Body of pancreas (tissue), 4 donors: Measurements from ENCODE around the gene HEBP1. TPM values are rescaled to one million over a fixed set of nuclear protein-coding genes. Genes with fewer than 3 reads are reported as not detected.

Experiments
- ATAC-seq: fragments of 150-250 bp; one replicate; pipeline ENCODE4 v1.9.1; 2016
- DNase-seq, 4 donors: peaks; one replicate each; pipeline ENCODE4 v3.0.0-alpha.2; 2019
- H3K27ac ChIP-seq, 4 donors: fragments of 200-600 bp; sonication (generic); 1 replicate in 3 of 4; 2 replicates in 1 of 4; pipeline versions ENCODE4 v1.5.1 to v1.6.1; 2016 to 2019; ENCODE audit warnings: mild to moderate bottlenecking in 1 of 4, mixed read lengths in 1 of 4, moderate library complexity in 1 of 4
- H3K27me3 ChIP-seq, 2 donors: fragments of 200-600 bp; sonication (generic); one replicate each; pipeline ENCODE4 v1.6.0; 2016; ENCODE audit warnings: mild to moderate bottlenecking in 1 of 2
- H3K36me3 ChIP-seq, 2 donors: fragments of 200-600 bp; sonication (generic); replicated peaks in 1 of 2; 2 replicates each; pipeline ENCODE4 v1.5.1; 2016; ENCODE audit warnings: low read depth in 2 of 2; ENCODE audit not compliant: insufficient read depth in 1 of 2
- H3K4me1 ChIP-seq: fragments of 200-600 bp; sonication (generic); one replicate; pipeline ENCODE4 v1.6.0; 2016
- H3K4me3 ChIP-seq, 2 donors: fragments of 200-600 bp; sonication (generic); 1 replicate in 1 of 2; 2 replicates in 1 of 2; pipeline ENCODE4 v1.5.1; 2016 to 2019
- H3K9me3 ChIP-seq, 3 donors: fragments of 200-600 bp; sonication (generic); 1 replicate in 2 of 3; 2 replicates in 1 of 3; pipeline ENCODE4 v1.5.1; 2016
- CTCF ChIP-seq, 7 experiments: fragments of 450-650 bp in 4 of 7; fragments of 200-600 bp in 3 of 7; sonication (generic) in 3 of 7; IDR thresholded peaks; one replicate each; pipeline ENCODE4 v1.5.1; 2016 to 2019; ENCODE audit warnings: antibody characterized with exemption in 7 of 7
- POLR2A ChIP-seq, 3 donors: fragments of 450-650 bp; IDR thresholded peaks; one replicate each; pipeline ENCODE4 v1.6.1; 2016; ENCODE audit warnings: antibody characterized with exemption in 3 of 3, mild to moderate bottlenecking in 2 of 3
- WGBS, 2 donors: methylation state at CpG; one replicate each; pipeline ENCODE4 v1.1.5; 2017; 5-methylcytosine and 5-hydroxymethylcytosine counted together
- intact Hi-C: fragments of 100-400 bp; cut with DNase I; formaldehyde crosslinking; loops from one replicate; pipeline ENCODE4 v1.15.1; 2023
- total RNA-seq, 2 donors: library from RNA; depleted of rRNA; stranded (reverse); fragments of >200 nt; gene quantifications; one replicate each; pipeline ENCODE4 v1.1.0, GENCODE V29; 2016

Gene HEBP1
- total RNA-seq, 2 donors from 2014 or later: 19.4 to 28.8 TPM

- 60 to 66% methylated on average over 1 of the region's 1 CpG for WGBS, 2 donors
- no peaks in the 10 kb centered on the region for H3K27me3 ChIP-seq
- H3K27ac ChIP-seq: no peak overlapping the region
- DNase-seq (no peak), ATAC-seq (no peak)
- H3K9me3 ChIP-seq: no peaks in the 10 kb centered on the region
- H3K36me3 ChIP-seq: no peaks in the 10 kb centered on the region
- H3K4me1 ChIP-seq: no peaks in the 10 kb centered on the region
- TF ChIP-seq POLR2A (IDR thresholded peaks at IDR 0.05): no peak
- no peak for TF ChIP-seq CTCF (IDR thresholded peaks at IDR 0.05)
- intact Hi-C loops: loop anchor here (10.0 kb wide), 1 partner anchor 179 kb away; no protein-coding TSS in a partner anchor
- H3K4me3 ChIP-seq: no peak overlapping the region
Observed at GRCh38 chr12:13026286-13026685, 26.2 kb upstream of the HEBP1 start.

GRCh38 chr12:13024531-13024916 lies 24.5 kb upstream of the HEBP1 start:
- DNase-seq (no peak), ATAC-seq (no peak)
- intact Hi-C loops: loop anchor here (10.0 kb wide), 1 partner anchor 180 kb away; no protein-coding TSS in a partner anchor
- no peak for TF ChIP-seq POLR2A (IDR thresholded peaks at IDR 0.05)
- TF ChIP-seq CTCF (IDR thresholded peaks at IDR 0.05): peak in 1 of 7 experiments; percentile 0
- Histone ChIP-seq H3K4me3 (no peak overlapping the region), H3K9me3 (no peaks in the 10 kb centered on the region), H3K4me1 (no peaks in the 10 kb centered on the region), H3K27ac (no peak overlapping the region), H3K27me3 (no peaks in the 10 kb centered on the region), H3K36me3 (no peaks in the 10 kb centered on the region)
- WGBS, 2 donors: 49 to 68% methylated on average over 5 of the region's 5 CpGs

GRCh38 chr12:13023811-13024530 lies 23.9 kb upstream of the HEBP1 start:
- no peak overlapping the region for H3K27ac ChIP-seq
- no peaks in the 10 kb centered on the region for H3K9me3 ChIP-seq
- WGBS, 2 donors: 64 to 75% methylated on average over 6 of the region's 6 CpGs
- H3K27me3 ChIP-seq: no peaks in the 10 kb centered on the region
- DNase-seq (peak in 3 of 4 donors; percentile 33 to 60 (median 40)), ATAC-seq (peak; percentile 72)
- intact Hi-C loops: loop anchor here (10.0 kb wide), 1 partner anchor 181 kb away; no protein-coding TSS in a partner anchor
- H3K4me1 ChIP-seq: no peaks in the 10 kb centered on the region
- TF ChIP-seq POLR2A (IDR thresholded peaks at IDR 0.05) (no peak), CTCF (IDR thresholded peaks at IDR 0.05) (peak in 5 of 7 experiments; percentile 30 to 55 (median 36))
- H3K36me3 ChIP-seq: no peaks in the 10 kb centered on the region
- no peak overlapping the region for H3K4me3 ChIP-seq

GRCh38 chr12:13022851-13023271 lies 22.8 kb upstream of the HEBP1 start:
- H3K27ac ChIP-seq: no peak overlapping the region
- no peak for TF ChIP-seq POLR2A (IDR thresholded peaks at IDR 0.05)
- no peak for TF ChIP-seq CTCF (IDR thresholded peaks at IDR 0.05)
- no peak for DNase-seq
- intact Hi-C loops: loop anchor here (10.0 kb wide), 1 partner anchor 182 kb away; no protein-coding TSS in a partner anchor
- no peaks in the 10 kb centered on the region for H3K27me3 ChIP-seq
- H3K4me1 ChIP-seq: no peaks in the 10 kb centered on the region
- no peaks in the 10 kb centered on the region for H3K9me3 ChIP-seq
- ATAC-seq: no peak
- H3K36me3 ChIP-seq: no peaks in the 10 kb centered on the region
- no peak overlapping the region for H3K4me3 ChIP-seq
- WGBS, 2 donors: 69 to 75% methylated on average over 6 of the region's 6 CpGs
